Ectodermal cell (in vitro differentiated cells): ENCODE results near the gene EMID1.

Experiments used
- H3K27ac ChIP-seq: 2 replicates; pipeline ENCODE4 v1.7.0; 2013; ENCODE audit warnings: mild to moderate bottlenecking, low read depth, low read length; ENCODE audit not compliant: insufficient read depth, poor library complexity, severe bottlenecking
- H3K27me3 ChIP-seq: 2 replicates; pipeline ENCODE4 v1.7.0; 2013; ENCODE audit warnings: mild to moderate bottlenecking, low read length; ENCODE audit not compliant: insufficient read depth, control insufficient read depth, poor library complexity, severe bottlenecking
- H3K36me3 ChIP-seq: one replicate; pipeline ENCODE4 v1.7.0; 2013; ENCODE audit warnings: low read length; ENCODE audit not compliant: control insufficient read depth, insufficient read depth
- H3K4me1 ChIP-seq: one replicate; pipeline ENCODE4 v1.7.0; 2013; ENCODE audit warnings: low read length; ENCODE audit not compliant: control insufficient read depth, insufficient read depth
- H3K4me3 ChIP-seq: 2 replicates; pipeline ENCODE4 v1.7.0; 2013; ENCODE audit warnings: low read depth, low read length, control low read depth; ENCODE audit not compliant: insufficient read depth
- H3K9me3 ChIP-seq: 2 replicates; pipeline ENCODE4 v1.7.0; 2013; ENCODE audit warnings: mild to moderate bottlenecking, low read length, moderate library complexity; ENCODE audit not compliant: control insufficient read depth
- WGBS, 2 experiments: methylation state at CpG; one replicate each; pipeline ENCODE4 v1.1.7; 2013; ENCODE audit warnings: missing lambda C conversion rate in 2 of 2; 5-methylcytosine and 5-hydroxymethylcytosine counted together

EMID1 gene

GRCh38 chr22:29194184-29194583 is 11.5 kb upstream of the EMID1 start:
- no peak overlapping the region for H3K4me3 ChIP-seq
- WGBS, 2 experiments = 89 to 92% methylated on average over 2 of the region's 2 CpGs
- H3K36me3 ChIP-seq = no peaks in the 10 kb centered on the region
- no peaks in the 10 kb centered on the region for H3K27me3 ChIP-seq
- no peaks in the 10 kb centered on the region for H3K9me3 ChIP-seq
- H3K27ac ChIP-seq = no peak overlapping the region
- peaks cover 6% of the 10 kb centered on the region for H3K4me1 ChIP-seq

DNA sequence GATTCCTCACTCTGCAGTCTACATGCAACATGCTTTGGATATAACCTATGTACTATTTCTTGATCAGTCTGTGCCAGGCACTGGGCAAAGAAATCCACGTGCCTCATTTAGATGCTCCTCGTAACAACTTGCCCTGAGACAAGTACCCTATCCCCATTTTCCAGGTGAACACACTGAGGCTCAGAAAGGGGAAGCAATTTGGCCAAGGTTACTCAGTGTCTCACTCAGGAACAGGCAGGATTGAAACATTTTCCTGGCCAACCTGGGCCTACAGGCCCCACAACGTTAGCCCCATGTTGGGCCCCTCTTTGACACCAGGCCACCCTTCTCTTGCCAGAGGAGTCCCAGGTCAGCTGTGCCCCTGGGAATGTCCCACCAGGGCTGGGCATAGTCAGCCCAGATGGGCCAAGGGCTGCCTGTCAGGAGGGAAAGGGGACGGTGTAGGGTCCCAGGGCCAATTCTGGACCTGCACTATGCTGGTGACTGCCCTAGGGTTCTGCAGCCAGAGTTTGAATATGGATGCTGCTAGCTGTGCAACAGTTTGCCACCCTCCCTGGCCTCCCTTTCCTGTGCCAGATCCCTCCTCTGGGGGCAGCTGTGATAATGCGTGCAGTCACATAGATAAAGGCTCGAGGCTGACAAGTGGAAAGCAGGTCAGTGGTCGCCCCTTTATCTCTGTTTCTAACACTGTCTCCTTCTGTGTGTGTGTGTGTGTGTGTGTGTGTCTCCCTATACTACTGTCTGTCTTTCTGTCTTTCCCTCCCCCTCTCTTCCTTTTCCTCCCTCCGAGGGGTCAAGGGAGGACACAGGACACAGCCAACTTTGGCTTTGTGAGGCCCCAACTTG is 10.4 kb upstream of the EMID1 start:
- no peak overlapping the region for H3K27ac ChIP-seq
- H3K36me3 ChIP-seq = no peaks in the 10 kb centered on the region
- no peaks in the 10 kb centered on the region for H3K27me3 ChIP-seq
- H3K4me3 ChIP-seq = no peak overlapping the region
- H3K4me1 ChIP-seq = peaks cover 6% of the 10 kb centered on the region
- 80 to 92% methylated on average over 6 to 8 of the region's 8 CpGs for WGBS, 2 experiments
- no peaks in the 10 kb centered on the region for H3K9me3 ChIP-seq

- no peaks in the 10 kb centered on the region for H3K36me3 ChIP-seq
- H3K9me3 ChIP-seq = no peaks in the 10 kb centered on the region
- H3K27ac ChIP-seq = no peak overlapping the region
- 80 to 81% methylated on average over 10 of the region's 10 CpGs for WGBS, 2 experiments
- peaks cover 6% of the 10 kb centered on the region for H3K4me1 ChIP-seq
- no peaks in the 10 kb centered on the region for H3K27me3 ChIP-seq
- no peak overlapping the region for H3K4me3 ChIP-seq
These were observed 9.6 kb upstream of the EMID1 start for GRCh38 chr22:29195964-29196666.

- H3K27me3 ChIP-seq = no peaks in the 10 kb centered on the region
- H3K4me3 ChIP-seq = no peak overlapping the region
- H3K36me3 ChIP-seq = no peaks in the 10 kb centered on the region
- H3K9me3 ChIP-seq = no peaks in the 10 kb centered on the region
- H3K27ac ChIP-seq = no peak overlapping the region
- WGBS, 2 experiments = 91 to 100% methylated on average over 2 to 3 of the region's 3 CpGs
- peaks cover 11% of the 10 kb centered on the region for H3K4me1 ChIP-seq
These were observed 8.6 kb upstream of the EMID1 start for GRCh38 chr22:29197096-29197495.

DNA sequence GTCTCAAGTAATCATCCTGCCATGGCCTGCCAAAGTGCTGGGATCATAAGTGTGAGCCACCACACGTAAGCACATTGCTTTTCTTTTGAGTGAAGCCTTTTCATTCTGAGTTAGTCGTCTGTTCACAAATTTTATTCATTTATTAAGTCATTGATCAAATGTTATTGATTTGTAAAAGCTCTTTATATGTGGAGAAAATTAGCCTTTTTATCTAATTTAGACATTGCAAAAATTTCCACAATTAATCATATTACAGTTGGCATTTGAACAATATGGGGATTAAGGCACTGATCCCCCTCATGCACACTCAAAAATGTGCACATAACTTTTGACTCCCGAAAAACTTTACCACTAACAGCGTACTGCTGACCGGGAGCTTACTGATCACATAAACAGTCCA is 7.5 kb upstream of the EMID1 start:
- Histone ChIP-seq H3K36me3 (no peaks in the 10 kb centered on the region), H3K27me3 (no peaks in the 10 kb centered on the region), H3K4me1 (peaks cover 11% of the 10 kb centered on the region), H3K27ac (no peak overlapping the region), H3K9me3 (no peaks in the 10 kb centered on the region), H3K4me3 (no peak overlapping the region)
- WGBS, 2 experiments = 91% methylated on average over 4 to 5 of the region's 5 CpGs

GRCh38 chr22:29199702-29200400 is 5.8 kb upstream of the EMID1 start:
- no peak overlapping the region for H3K4me3 ChIP-seq
- H3K27me3 ChIP-seq = no peaks in the 10 kb centered on the region
- no peak overlapping the region for H3K27ac ChIP-seq
- no peaks in the 10 kb centered on the region for H3K9me3 ChIP-seq
- WGBS, 2 experiments = 83 to 85% methylated on average over 8 of the region's 8 CpGs
- peaks cover 11% of the 10 kb centered on the region for H3K4me1 ChIP-seq
- no peaks in the 10 kb centered on the region for H3K36me3 ChIP-seq

GRCh38 chr22:29200901-29201300 is 4.8 kb upstream of the EMID1 start:
- Histone ChIP-seq H3K4me1 (peaks cover 7% of the 10 kb centered on the region), H3K36me3 (no peaks in the 10 kb centered on the region), H3K27me3 (peaks cover 3% of the 10 kb centered on the region), H3K27ac (no peak overlapping the region), H3K4me3 (no peak overlapping the region), H3K9me3 (no peaks in the 10 kb centered on the region)
- WGBS, 2 experiments = 93 to 95% methylated on average over 7 of the region's 7 CpGs

DNA sequence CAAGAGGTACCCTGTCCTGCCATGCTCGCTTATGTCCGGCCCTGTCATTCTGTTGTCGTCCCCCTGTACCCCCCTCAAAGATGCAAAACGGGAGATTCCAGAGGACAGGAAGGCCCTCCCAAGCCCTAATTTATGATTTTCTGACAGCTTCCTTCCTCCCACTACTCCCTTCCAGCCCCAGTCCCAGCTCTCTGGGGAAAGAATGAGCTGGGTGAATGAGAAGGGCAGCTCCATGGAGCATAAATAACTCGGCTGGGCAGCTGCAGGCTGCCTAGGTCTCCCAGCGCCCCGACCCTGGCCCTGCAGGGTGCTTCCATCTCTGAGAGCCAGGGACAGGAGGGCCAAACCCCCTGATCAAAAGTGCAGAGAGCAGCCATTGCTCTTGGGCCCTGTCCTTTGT is 3.9 kb upstream of the EMID1 start:
- H3K9me3 ChIP-seq = no peaks in the 10 kb centered on the region
- 86 to 87% methylated on average over 7 of the region's 7 CpGs for WGBS, 2 experiments
- no peak overlapping the region for H3K27ac ChIP-seq
- H3K27me3 ChIP-seq = peaks cover 3% of the 10 kb centered on the region
- no peaks in the 10 kb centered on the region for H3K36me3 ChIP-seq
- H3K4me1 ChIP-seq = peaks cover 5% of the 10 kb centered on the region
- no peak overlapping the region for H3K4me3 ChIP-seq

- Histone ChIP-seq H3K4me1 (peaks cover 5% of the 10 kb centered on the region), H3K4me3 (no peak overlapping the region), H3K9me3 (no peaks in the 10 kb centered on the region), H3K27ac (no peak overlapping the region), H3K36me3 (no peaks in the 10 kb centered on the region), H3K27me3 (peaks cover 3% of the 10 kb centered on the region)
- WGBS, 2 experiments = 51 to 54% methylated on average over 24 of the region's 24 CpGs
These were observed 3.2 kb upstream of the EMID1 start for GRCh38 chr22:29202212-29203192.
